Activated naive CD4-positive, alpha-beta T cell treated with anti-CD3 and anti-CD28 coated beads, Interleukin-2, amount 50 U/mL, for 24 hours (primary cell): ENCODE measurements around the gene CATSPERZ.

ENCODE experiments used
- H3K27ac Mint-ChIP-seq: one replicate; pipeline ENCODE4 v1.8.0; 2021; ENCODE audit warnings: mild to moderate bottlenecking, mixed read lengths
- H3K27me3 Mint-ChIP-seq: one replicate; pipeline ENCODE4 v1.8.0; 2021; ENCODE audit warnings: mixed read lengths
- H3K36me3 Mint-ChIP-seq: one replicate; pipeline ENCODE4 v1.8.0; 2021; ENCODE audit warnings: mixed read lengths
- H3K4me1 Mint-ChIP-seq: one replicate; pipeline ENCODE4 v1.8.0; 2021; ENCODE audit warnings: mixed read lengths
- H3K4me3 Mint-ChIP-seq: one replicate; pipeline ENCODE4 v1.8.0; 2021; ENCODE audit warnings: mild to moderate bottlenecking, mixed read lengths
- H3K9me3 Mint-ChIP-seq: one replicate; pipeline ENCODE4 v1.8.0; 2021; ENCODE audit warnings: mixed read lengths

CATSPERZ gene

GRCh38 chr11:64275031-64275800 is 24.9 kb upstream of the CATSPERZ start:
- Mint-ChIP-seq H3K36me3 (peaks cover 2% of the 10 kb centered on the region), H3K4me3 (no peak overlapping the region), H3K27me3 (no peaks in the 10 kb centered on the region), H3K4me1 (no peaks in the 10 kb centered on the region), H3K9me3 (no peaks in the 10 kb centered on the region), H3K27ac (no peak overlapping the region)

GRCh38 chr11:64275841-64276240 is 24.3 kb upstream of the CATSPERZ start:
- Mint-ChIP-seq H3K27ac (no peak overlapping the region), H3K4me1 (no peaks in the 10 kb centered on the region), H3K36me3 (peaks cover 2% of the 10 kb centered on the region), H3K4me3 (no peak overlapping the region), H3K9me3 (no peaks in the 10 kb centered on the region), H3K27me3 (no peaks in the 10 kb centered on the region)

- H3K27me3 Mint-ChIP-seq = no peaks in the 10 kb centered on the region
- H3K4me3 Mint-ChIP-seq = no peak overlapping the region
- no peaks in the 10 kb centered on the region for H3K4me1 Mint-ChIP-seq
- no peak overlapping the region for H3K27ac Mint-ChIP-seq
- H3K9me3 Mint-ChIP-seq = no peaks in the 10 kb centered on the region
- H3K36me3 Mint-ChIP-seq = peaks cover 2% of the 10 kb centered on the region
These were observed 23.3 kb upstream of the CATSPERZ start for GRCh38 chr11:64276653-64277431.

- peaks cover 8% of the 10 kb centered on the region for H3K4me1 Mint-ChIP-seq
- H3K27me3 Mint-ChIP-seq = no peaks in the 10 kb centered on the region
- peak overlapping the region; percentile 21 for H3K27ac Mint-ChIP-seq
- peaks cover 2% of the 10 kb centered on the region for H3K36me3 Mint-ChIP-seq
- H3K9me3 Mint-ChIP-seq = no peaks in the 10 kb centered on the region
- no peak overlapping the region for H3K4me3 Mint-ChIP-seq
These were observed 21.5 kb upstream of the CATSPERZ start for GRCh38 chr11:64278576-64279190.

- Mint-ChIP-seq H3K27me3 (no peaks in the 10 kb centered on the region), H3K36me3 (peaks cover 2% of the 10 kb centered on the region), H3K4me1 (peaks cover 20% of the 10 kb centered on the region), H3K27ac (no peak overlapping the region), H3K9me3 (no peaks in the 10 kb centered on the region), H3K4me3 (no peak overlapping the region)
These were observed 18.0 kb upstream of the CATSPERZ start for GRCh38 chr11:64281957-64282770.

- peak overlapping the region; percentile 19 for H3K4me3 Mint-ChIP-seq
- no peaks in the 10 kb centered on the region for H3K9me3 Mint-ChIP-seq
- H3K27ac Mint-ChIP-seq = no peak overlapping the region
- no peaks in the 10 kb centered on the region for H3K27me3 Mint-ChIP-seq
- peaks cover 2% of the 10 kb centered on the region for H3K36me3 Mint-ChIP-seq
- peaks cover 20% of the 10 kb centered on the region for H3K4me1 Mint-ChIP-seq
These were observed 17.1 kb upstream of the CATSPERZ start for GRCh38 chr11:64283092-64283491.

GRCh38 chr11:64284048-64284961 is 15.9 kb upstream of the CATSPERZ start, which contains the start of gene BAD:
Gene BAD (minus strand): TSS chr11:64284665. CDS start chr11:64284368, 297 bp downstream.
- no peaks in the 10 kb centered on the region for H3K9me3 Mint-ChIP-seq
- peak within 1 kb of the TSS; percentile 96 for H3K27ac Mint-ChIP-seq
- no peaks in the 10 kb centered on the region for H3K27me3 Mint-ChIP-seq

GRCh38 chr11:64284962-64285884 is 14.9 kb upstream of the CATSPERZ start, which contains the start of gene GPR137:
Gene GPR137 (plus strand): TSS chr11:64285848. CDS start chr11:64286525, 677 bp downstream.
- H3K4me3 Mint-ChIP-seq = peak within 1 kb of the TSS; percentile 88
- peaks cover 20% of the 10 kb centered on the region for H3K4me1 Mint-ChIP-seq
- H3K9me3 Mint-ChIP-seq = no peaks in the 10 kb centered on the region
- H3K36me3 Mint-ChIP-seq = no peaks in the 10 kb centered on the region
- H3K27ac Mint-ChIP-seq = peak within 1 kb of the TSS; percentile 96
- H3K27me3 Mint-ChIP-seq = no peaks in the 10 kb centered on the region

More at GRCh38 chr11:64284048-64284961, 15.9 kb upstream of the CATSPERZ start, which contains the start of gene BAD:
- Mint-ChIP-seq H3K36me3 (no peaks in the 10 kb centered on the region), H3K4me1 (peaks cover 20% of the 10 kb centered on the region), H3K4me3 (peak within 1 kb of the TSS; percentile 88)

GRCh38 chr11:64285885-64286800 is 14.0 kb upstream of the CATSPERZ start:
- H3K4me1 Mint-ChIP-seq = peaks cover 24% of the 10 kb centered on the region
- H3K27me3 Mint-ChIP-seq = peaks cover 5% of the 10 kb centered on the region
- no peak overlapping the region for H3K27ac Mint-ChIP-seq
- peaks cover 2% of the 10 kb centered on the region for H3K36me3 Mint-ChIP-seq
- H3K9me3 Mint-ChIP-seq = no peaks in the 10 kb centered on the region
- peak overlapping the region; percentile 88 for H3K4me3 Mint-ChIP-seq

- Mint-ChIP-seq H3K4me1 (peaks cover 24% of the 10 kb centered on the region), H3K36me3 (peaks cover 2% of the 10 kb centered on the region), H3K4me3 (peak overlapping the region; percentile 84), H3K9me3 (no peaks in the 10 kb centered on the region), H3K27me3 (peaks cover 5% of the 10 kb centered on the region), H3K27ac (no peak overlapping the region)
These were observed 13.4 kb upstream of the CATSPERZ start for GRCh38 chr11:64286801-64287159.

- Mint-ChIP-seq H3K4me3 (peak overlapping the region; percentile 39), H3K9me3 (no peaks in the 10 kb centered on the region), H3K27me3 (peaks cover 7% of the 10 kb centered on the region), H3K36me3 (peaks cover 2% of the 10 kb centered on the region), H3K4me1 (peaks cover 23% of the 10 kb centered on the region), H3K27ac (no peak overlapping the region)
These were observed 12.3 kb upstream of the CATSPERZ start for GRCh38 chr11:64287676-64288352.

GRCh38 chr11:64288353-64288750 is 11.8 kb upstream of the CATSPERZ start:
- H3K4me3 Mint-ChIP-seq = no peak overlapping the region
- H3K27me3 Mint-ChIP-seq = peaks cover 10% of the 10 kb centered on the region
- peaks cover 2% of the 10 kb centered on the region for H3K36me3 Mint-ChIP-seq
- H3K27ac Mint-ChIP-seq = no peak overlapping the region
- no peaks in the 10 kb centered on the region for H3K9me3 Mint-ChIP-seq
- H3K4me1 Mint-ChIP-seq = peaks cover 18% of the 10 kb centered on the region
